Type B pancreatic cell (in vitro differentiated cells): ENCODE results near the gene BICD2. TPM values are rescaled to one million over a fixed set of nuclear protein-coding genes. Genes with fewer than 3 reads are reported as not detected.

Source experiments
- DNase-seq: peaks from one replicate; pipeline ENCODE4 v3.0.0; 2021; ENCODE audit warnings: mixed read lengths; ENCODE audit not compliant: unreplicated experiment; ENCODE audit errors: extremely low spot score
- H3K27ac Mint-ChIP-seq: 2 replicates; pipeline ENCODE4 v1.8.0; 2021; ENCODE audit warnings: mild to moderate bottlenecking, mixed read lengths
- H3K27me3 Mint-ChIP-seq: 2 replicates; pipeline ENCODE4 v1.8.0; 2021; ENCODE audit warnings: mixed read lengths
- H3K36me3 Mint-ChIP-seq: 2 replicates; pipeline ENCODE4 v1.8.0; 2021; ENCODE audit warnings: mixed read lengths
- H3K4me1 Mint-ChIP-seq: one replicate; pipeline ENCODE4 v1.8.0; 2021; ENCODE audit warnings: mixed read lengths; ENCODE audit not compliant: unreplicated experiment
- H3K4me3 Mint-ChIP-seq: 2 replicates; pipeline ENCODE4 v1.8.0; 2021; ENCODE audit warnings: mild to moderate bottlenecking, mixed read lengths
- H3K9me3 Mint-ChIP-seq: 2 replicates; pipeline ENCODE4 v1.8.0; 2021; ENCODE audit warnings: mixed read lengths
- total RNA-seq: library from RNA; stranded (reverse); gene quantifications from 2 replicates; pipeline ENCODE4 v1.2.1, GENCODE V29; 2021; ENCODE audit warnings: low replicate concordance
- TF ChIP-seq, protein P1 (sequence below): fragments of 200-600 bp; sonication (generic); conservative IDR thresholded peaks from 2 replicates; pipeline ENCODE4 v1.5.0; 2021; ENCODE audit warnings: antibody characterized with exemption, mild to moderate bottlenecking

Gene BICD2
- total RNA-seq, 1 donor from 2014 or later = 28.6 TPM

DNA sequence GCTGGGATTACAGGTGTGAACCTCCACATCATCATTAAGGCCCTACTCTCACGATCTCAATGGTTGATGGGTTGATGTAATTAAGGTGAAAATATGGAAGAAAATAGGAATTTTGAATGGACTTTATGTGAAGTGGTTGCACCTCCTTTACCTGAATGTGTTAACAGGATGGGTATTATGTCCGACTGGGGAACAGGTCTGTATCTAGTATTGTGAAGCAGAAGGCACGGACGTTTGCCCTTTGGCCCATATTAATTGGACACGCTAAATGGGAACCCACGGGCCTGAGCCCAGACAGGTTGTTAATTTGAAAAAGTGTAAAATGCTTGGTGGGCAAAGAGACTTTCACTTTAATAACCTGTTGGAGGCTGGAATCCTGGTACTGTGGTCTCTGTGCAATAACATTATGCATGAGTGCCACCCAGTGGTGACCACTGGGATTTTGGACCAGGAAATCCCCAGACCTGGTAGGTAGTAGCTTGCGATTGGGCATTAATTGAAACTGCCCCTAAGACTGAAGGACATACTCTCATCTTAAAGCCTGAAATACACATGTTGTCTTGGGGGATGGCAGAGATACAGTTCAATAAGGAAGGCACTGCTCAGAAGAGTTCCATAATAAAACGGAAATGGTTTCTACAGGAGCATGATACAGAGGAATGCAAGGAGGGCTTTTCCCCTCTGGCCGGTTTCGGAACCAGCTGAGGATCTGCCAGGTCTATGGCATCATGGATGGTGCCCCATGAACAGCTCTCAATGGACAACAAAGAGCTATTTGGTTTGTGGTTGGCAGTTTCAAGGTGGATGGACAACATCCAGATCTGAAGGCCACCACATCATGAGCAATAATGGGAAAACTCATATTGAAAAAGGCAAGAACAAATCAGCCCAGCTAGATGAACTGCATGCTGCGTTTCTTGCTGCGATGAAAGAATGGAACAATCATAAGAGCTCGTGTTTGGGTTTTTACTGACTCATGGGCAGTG, 26.2 kb upstream of the BICD2 start:
- Mint-ChIP-seq H3K4me3 (no peak overlapping the region), H3K27ac (no peak overlapping the region), H3K9me3 (peaks cover 8% of the 10 kb centered on the region), H3K27me3 (peaks cover 23% of the 10 kb centered on the region), H3K36me3 (no peaks in the 10 kb centered on the region), H3K4me1 (no peaks in the 10 kb centered on the region)
- DNase-seq = no peak
- TF ChIP-seq, protein P1, sequence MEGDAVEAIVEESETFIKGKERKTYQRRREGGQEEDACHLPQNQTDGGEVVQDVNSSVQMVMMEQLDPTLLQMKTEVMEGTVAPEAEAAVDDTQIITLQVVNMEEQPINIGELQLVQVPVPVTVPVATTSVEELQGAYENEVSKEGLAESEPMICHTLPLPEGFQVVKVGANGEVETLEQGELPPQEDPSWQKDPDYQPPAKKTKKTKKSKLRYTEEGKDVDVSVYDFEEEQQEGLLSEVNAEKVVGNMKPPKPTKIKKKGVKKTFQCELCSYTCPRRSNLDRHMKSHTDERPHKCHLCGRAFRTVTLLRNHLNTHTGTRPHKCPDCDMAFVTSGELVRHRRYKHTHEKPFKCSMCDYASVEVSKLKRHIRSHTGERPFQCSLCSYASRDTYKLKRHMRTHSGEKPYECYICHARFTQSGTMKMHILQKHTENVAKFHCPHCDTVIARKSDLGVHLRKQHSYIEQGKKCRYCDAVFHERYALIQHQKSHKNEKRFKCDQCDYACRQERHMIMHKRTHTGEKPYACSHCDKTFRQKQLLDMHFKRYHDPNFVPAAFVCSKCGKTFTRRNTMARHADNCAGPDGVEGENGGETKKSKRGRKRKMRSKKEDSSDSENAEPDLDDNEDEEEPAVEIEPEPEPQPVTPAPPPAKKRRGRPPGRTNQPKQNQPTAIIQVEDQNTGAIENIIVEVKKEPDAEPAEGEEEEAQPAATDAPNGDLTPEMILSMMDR = peak; percentile 92

- H3K4me3 Mint-ChIP-seq = no peak overlapping the region
- no peaks in the 10 kb centered on the region for H3K36me3 Mint-ChIP-seq
- no peak overlapping the region for H3K27ac Mint-ChIP-seq
- TF ChIP-seq, protein P1 = no peak
- no peaks in the 10 kb centered on the region for H3K4me1 Mint-ChIP-seq
- no peak for DNase-seq
- H3K27me3 Mint-ChIP-seq = peaks cover 17% of the 10 kb centered on the region
- peaks cover 12% of the 10 kb centered on the region for H3K9me3 Mint-ChIP-seq
These were observed 21.7 kb upstream of the BICD2 start for GRCh38 chr9:92786298-92786697.

DNA sequence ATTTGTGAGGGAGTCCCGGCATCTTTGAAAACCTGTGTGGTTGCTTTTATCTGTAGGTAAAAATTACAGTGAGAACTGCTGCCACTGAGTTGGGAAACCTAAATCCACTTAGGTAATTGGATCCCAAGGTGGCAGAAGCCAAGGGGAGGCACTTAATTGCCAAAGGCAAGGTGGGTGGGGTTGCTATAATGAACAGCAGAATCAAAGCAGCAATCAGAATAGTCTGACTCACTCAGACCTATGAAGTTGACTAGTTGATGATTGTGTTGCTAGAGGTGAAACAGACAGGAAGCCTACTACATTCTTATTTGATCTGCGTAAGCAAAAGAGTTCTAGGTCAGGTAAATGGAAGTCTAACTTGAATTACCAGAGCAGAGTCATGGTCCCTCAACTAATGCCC, 17.3 kb upstream of the BICD2 start:
- H3K9me3 Mint-ChIP-seq = peaks cover 12% of the 10 kb centered on the region
- peaks cover 16% of the 10 kb centered on the region for H3K27me3 Mint-ChIP-seq
- no peaks in the 10 kb centered on the region for H3K4me1 Mint-ChIP-seq
- TF ChIP-seq, protein P1 = no peak
- DNase-seq = no peak
- no peak overlapping the region for H3K4me3 Mint-ChIP-seq
- H3K36me3 Mint-ChIP-seq = no peaks in the 10 kb centered on the region
- H3K27ac Mint-ChIP-seq = peak overlapping the region; percentile 39

DNA sequence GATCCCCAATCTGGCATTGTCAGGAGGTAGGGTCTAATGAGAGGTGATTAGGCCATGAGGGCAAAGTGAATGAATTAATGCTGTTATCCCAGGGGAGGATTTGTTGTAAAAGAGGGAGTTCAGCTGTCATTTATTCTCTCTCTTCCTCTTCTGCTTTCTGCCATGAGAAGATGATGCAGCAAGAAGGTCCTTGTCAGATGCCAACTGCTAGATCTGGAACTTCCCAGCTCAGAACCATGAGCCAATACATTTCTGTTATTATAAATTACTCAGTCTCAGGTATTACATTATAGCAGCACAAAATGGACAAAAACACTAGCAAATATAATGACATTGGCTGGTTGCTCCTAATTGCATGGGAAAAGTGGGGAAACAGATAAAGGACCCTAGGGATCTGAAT, 15.6 kb upstream of the BICD2 start:
- H3K4me3 Mint-ChIP-seq = no peak overlapping the region
- TF ChIP-seq, protein P1 = no peak
- H3K27me3 Mint-ChIP-seq = peaks cover 16% of the 10 kb centered on the region
- no peaks in the 10 kb centered on the region for H3K4me1 Mint-ChIP-seq
- no peak for DNase-seq
- H3K27ac Mint-ChIP-seq = no peak overlapping the region
- H3K36me3 Mint-ChIP-seq = no peaks in the 10 kb centered on the region
- peaks cover 4% of the 10 kb centered on the region for H3K9me3 Mint-ChIP-seq

DNA sequence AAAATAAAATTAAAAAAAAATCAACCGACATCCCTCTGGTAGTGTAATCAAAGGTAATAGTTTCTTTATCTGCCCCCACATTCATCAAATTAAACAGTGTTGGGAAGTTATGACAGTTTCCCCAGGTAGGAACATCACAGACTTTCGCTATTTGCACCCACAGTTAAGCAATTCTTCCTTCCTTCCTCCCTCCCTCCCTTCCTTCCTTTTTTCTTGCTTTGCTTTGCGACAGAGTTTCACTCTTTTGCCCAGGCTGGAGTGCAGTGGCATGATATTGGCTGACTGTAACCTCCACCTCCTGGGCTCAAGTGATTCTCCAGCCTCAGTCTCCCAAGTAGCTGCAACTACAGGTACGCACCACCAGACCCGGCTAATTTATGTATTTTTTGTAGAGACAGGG, 10.8 kb upstream of the BICD2 start:
- no peak for DNase-seq
- Mint-ChIP-seq H3K27ac (no peak overlapping the region), H3K4me3 (no peak overlapping the region), H3K36me3 (no peaks in the 10 kb centered on the region), H3K27me3 (peaks cover 5% of the 10 kb centered on the region), H3K9me3 (no peaks in the 10 kb centered on the region), H3K4me1 (no peaks in the 10 kb centered on the region)
- TF ChIP-seq, protein P1 = no peak
